HG03175 (cell line): ENCODE measurements around the gene GLP2R.

ENCODE experiments used
- ATAC-seq: cut with Tn5 transposase; IDR thresholded peaks from one replicate; pipeline ENCODE4 v1.9.1; 2021; ENCODE audit warnings: mild to moderate bottlenecking, moderate library complexity; ENCODE audit not compliant: unreplicated experiment

The GLP2R gene

GRCh38 chr17:9897372-9897968 lies 71.7 kb downstream of the GLP2R start:
- no peak for ATAC-seq

GRCh38 chr17:9898812-9899211 lies 73.1 kb downstream of the GLP2R start:
- no peak for ATAC-seq

- no peak for ATAC-seq
Measured at GRCh38 chr17:9899280-9900043, 73.7 kb downstream of the GLP2R start.

GRCh38 chr17:9900044-9900594 lies 74.4 kb downstream of the GLP2R start:
- ATAC-seq: no peak

DNA sequence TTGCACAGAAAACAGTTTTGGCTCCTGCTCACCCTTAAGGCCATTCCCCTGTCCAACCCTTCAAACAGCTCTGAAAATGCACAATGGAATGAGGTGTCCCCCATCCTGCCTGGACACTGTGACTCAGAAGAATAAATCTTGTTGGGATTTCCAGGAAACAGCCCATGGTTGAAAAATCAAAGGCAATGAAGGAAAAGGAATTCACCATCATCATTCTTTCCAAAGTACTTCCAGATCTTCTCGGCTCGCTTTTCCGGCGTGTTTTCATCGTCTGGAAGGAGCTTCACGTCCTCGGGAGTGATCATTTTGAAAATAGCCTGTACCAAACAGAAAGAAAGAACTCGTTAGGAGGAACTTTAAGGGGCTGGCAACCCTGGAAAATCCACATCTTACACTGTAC lies 75.1 kb downstream of the GLP2R start:
- no peak for ATAC-seq

DNA sequence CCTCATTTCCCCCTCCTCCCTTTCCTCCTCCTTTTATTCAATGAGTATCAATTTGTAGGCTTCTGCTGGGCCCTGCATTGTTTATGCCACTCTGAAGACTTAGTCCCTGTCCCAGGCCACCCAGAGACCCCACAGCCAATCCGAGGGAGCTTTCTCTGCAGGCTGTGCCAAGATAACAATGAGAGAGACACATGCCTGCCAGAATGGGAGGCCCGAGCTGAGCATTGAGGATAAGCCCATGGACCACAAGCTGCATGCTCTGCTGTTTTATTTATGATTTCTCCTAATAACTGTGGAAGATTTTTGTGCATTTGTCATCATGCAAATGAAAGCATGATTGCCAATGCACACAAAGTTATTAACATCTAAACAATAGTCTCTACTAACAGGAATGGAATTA lies 76.4 kb downstream of the GLP2R start:
- no peak for ATAC-seq

GRCh38 chr17:9904277-9905077 lies 78.8 kb downstream of the GLP2R start:
- no peak for ATAC-seq

DNA sequence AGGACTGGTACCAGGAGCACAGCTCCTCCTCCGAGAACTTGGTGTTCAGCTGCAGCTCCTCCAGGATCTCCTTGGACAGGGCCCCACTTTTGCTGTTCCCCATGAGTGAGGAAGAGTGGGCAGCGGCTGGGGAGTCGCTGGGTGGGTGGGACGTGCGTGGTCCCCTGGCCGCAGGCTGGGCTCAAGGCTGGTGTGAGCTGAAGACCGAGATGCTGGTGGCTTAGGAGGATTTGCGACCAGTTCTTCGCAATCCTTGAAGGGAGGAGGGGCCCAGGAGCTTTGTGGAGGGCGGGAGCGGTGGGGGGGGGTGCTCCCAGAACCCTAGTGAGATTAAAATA lies 79.3 kb downstream of the GLP2R start, which contains the start of gene RCVRN:
Gene RCVRN (minus strand): TSS at position 194 of the 338 bp plus-strand sequence. CDS start 91 bp downstream, at position 103.
- no peak for ATAC-seq

GRCh38 chr17:9905902-9906301 lies 80.2 kb downstream of the GLP2R start:
- no peak for ATAC-seq

DNA sequence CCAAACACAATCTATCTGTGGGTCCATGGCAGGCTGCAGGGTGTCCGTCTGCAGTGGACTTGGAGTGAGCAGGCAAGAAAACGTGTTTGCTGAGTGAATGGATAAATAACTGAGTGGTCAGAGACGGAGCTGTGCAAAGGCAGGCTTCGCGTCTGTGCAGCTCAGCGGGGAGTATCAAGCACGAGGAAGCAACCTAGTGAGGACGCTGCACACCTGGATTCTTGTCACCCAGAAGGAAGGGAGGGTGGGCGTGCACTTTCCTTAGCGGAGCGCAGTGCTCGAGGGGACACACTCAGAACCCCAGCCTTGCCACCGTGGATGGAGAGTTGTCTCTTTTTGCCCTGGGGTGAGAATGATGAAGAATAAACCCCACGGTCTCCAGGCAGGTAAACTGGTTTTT lies 80.9 kb downstream of the GLP2R start:
- ATAC-seq: no peak

GRCh38 chr17:9907131-9907530 lies 81.4 kb downstream of the GLP2R start:
- no peak for ATAC-seq

GRCh38 chr17:9907883-9908648 lies 82.3 kb downstream of the GLP2R start:
- no peak for ATAC-seq

DNA sequence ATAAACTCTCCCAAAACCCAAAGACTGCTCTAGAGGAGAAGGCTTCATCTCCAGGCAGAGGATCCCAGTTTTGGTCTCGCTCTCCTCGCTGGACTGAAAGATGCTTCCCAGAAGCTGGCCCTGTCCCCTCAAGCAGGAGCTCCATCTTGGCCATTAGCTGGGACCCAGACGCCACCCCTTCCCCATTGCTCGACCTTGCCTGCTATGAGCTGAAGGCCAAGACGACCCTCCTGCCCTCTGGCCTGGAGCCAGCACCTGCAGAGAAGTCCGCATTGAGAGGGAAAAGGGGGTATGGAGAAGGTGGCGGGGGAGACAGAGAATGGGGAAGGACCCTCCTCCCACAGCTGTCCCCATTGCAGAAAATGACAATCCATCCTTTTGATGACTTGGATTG lies 82.9 kb downstream of the GLP2R start:
- ATAC-seq: no peak

DNA sequence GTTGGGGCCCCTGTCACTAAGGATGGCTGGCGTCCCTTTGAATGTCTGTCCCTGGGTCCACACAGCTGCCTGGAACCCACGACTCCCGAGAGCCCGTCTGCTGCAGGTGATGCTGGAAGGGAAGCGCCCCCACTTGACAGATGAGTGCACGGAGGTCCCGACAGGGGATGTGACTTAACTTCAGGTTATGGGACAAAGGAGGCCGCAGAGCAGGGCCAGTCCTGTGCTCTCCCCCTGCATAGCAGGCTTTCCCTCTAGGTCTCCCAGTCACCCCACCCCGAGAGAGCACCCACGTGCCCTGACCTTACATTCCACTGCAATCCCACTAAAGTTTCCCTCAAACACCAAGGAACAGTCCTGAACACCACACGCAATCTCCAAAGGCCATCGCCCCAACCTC lies 85.4 kb downstream of the GLP2R start:
- ATAC-seq: no peak

GRCh38 chr17:9912121-9913099 lies 86.7 kb downstream of the GLP2R start:
- ATAC-seq: no peak

- ATAC-seq: no peak
Measured at GRCh38 chr17:9913476-9913875, 87.8 kb downstream of the GLP2R start.

DNA sequence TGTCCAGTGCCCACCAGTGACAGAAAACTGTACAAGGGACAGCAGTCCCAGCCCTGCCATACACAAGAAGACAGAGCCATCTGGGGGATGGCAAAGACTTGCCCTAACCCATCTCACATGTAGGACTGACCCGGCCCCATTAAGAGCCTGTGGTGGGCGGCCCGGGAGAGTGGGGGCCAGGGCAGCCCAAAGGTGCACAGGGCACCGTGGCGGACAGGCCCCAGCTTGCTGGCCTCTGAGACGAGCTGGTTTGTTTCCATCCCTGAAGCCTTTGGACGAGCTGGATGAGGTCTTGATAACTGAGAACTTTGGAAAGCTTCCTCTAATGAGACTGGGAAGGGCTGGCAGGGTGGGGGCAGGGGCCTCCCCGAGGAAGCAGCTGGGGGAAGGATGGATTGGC lies 90.4 kb downstream of the GLP2R start:
- ATAC-seq: no peak

DNA sequence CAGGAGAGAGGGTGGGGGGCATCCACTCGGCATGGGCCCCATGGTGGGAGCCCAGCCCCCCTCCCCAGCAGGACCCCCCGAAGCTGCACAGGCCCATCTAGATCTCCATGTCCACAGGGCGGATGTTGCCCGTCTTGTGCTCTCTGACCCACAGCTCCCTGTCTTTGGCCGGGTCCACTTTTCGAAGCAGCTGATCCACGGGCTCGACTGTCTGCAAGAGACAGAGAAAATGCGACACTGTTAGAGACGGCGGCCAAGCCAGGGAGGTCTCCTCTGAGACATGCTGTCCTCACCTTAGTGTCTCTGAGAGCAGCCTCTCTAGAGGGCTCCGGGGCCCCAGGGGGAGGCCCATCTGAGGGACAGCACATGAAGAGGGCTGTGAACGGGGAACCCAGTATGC lies 91.4 kb downstream of the GLP2R start:
- no peak for ATAC-seq

DNA sequence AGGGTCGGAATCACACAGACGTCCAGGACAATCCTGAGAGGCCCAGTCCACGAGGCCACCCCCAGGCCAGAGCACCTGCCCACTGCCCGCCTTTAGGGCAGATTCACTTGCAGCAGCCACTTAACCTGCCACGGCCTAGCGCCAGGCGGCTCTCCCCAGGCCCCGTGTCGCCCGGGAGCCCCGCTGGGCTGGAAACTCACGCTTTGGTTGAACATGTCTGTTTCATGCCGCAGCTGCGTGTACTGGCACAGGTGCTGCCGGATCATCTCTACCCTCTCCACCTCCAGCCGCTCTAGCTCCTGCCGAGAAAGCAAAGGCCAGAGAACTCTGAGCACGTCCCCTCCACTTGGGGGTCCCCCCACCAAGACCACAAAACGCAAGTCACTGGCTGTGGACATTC lies 92.1 kb downstream of the GLP2R start:
- ATAC-seq: no peak

DNA sequence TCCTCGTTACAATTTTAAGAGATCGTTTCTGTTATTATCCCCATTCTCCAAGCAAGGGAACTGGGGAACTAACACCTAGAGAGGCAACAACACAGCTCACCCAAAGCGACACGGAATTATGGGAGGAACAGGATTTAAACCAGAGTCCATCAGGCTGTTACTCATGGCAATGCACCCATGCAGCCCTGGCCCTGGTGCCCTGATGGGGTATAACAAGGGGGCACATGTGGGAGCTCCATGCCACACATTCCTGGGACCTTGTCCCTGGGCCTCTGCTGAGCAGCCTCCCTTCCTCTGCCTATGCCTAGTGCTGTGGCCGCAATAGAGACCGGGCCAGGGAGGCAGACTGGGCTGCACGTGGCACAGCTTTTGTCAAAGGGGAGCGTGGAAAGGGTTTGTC lies 92.6 kb downstream of the GLP2R start:
- no peak for ATAC-seq
